ENCODE data around the gene PAX8. TPM values are rescaled to one million over a fixed set of nuclear protein-coding genes. Genes with fewer than 3 reads are reported as not detected.

PAX8 gene
- total and polyA plus RNA-seq, 10 of the 15 experiments (the other 5 are each of a cell fraction or from before 2014, with no cell fraction given): 0.16 to 2.5 (median 0.97) TPM

- TF ChIP-seq RBBP5 (conservative IDR thresholded peaks at IDR 0.05) (no peak), IKZF1 (conservative IDR thresholded peaks at IDR 0.05) (peak; percentile 79), NR2C1 (IDR thresholded peaks at IDR 0.05) (no peak), TBL1XR1 (IDR thresholded peaks at IDR 0.05; ENCODE audit: low read depth, low read length) (peak; percentile 88; the same call in 1 of the 2 replicates), SMARCA5 (IDR thresholded peaks at IDR 0.05) (0 out of 2 replicates have a peak, but pooled peaks have one; percentile 34), KDM1A (IDR thresholded peaks at IDR 0.05; ENCODE audit: borderline replicate concordance) (no peak), FOXM1 (IDR thresholded peaks at IDR 0.05; ENCODE audit: low read depth, low read length) (peak; percentile 81), HSF1 (IDR thresholded peaks at IDR 0.05; ENCODE audit: low read depth, low read length) (no peak), PRDM15 (CRISPR knock-in tag; IDR thresholded peaks at IDR 0.05) (no peak), CBFB (IDR thresholded peaks at IDR 0.05; ENCODE audit: low read depth) (peak; percentile 96; the same call in 1 of the 2 replicates), CTCF (IDR thresholded peaks at IDR 0.05 in 2 of 3, conservative IDR thresholded peaks at IDR 0.05 in 1 of 3; ENCODE audit: control insufficient read depth in 2 of 3, extremely low read depth in 1 of 3, insufficient read depth in 1 of 3, low read depth in 3 of 3, low read length in 3 of 3) (no peak), NFIC (IDR thresholded peaks at IDR 0.05; ENCODE audit: low read depth, low read length) (peak; percentile 89), E2F4 (IDR thresholded peaks at IDR 0.05; ENCODE audit: low read depth, low read length) (no peak), ELK1 (IDR thresholded peaks at IDR 0.05; ENCODE audit: low read depth, low read length) (0 out of 2 replicates have a peak, but pooled peaks have one; percentile 44), ZNF384 (IDR thresholded peaks at IDR 0.05; ENCODE audit: borderline replicate concordance, low read depth, low read length) (0 out of 2 replicates have a peak, but pooled peaks have one; percentile 17), ZBTB4 (CRISPR knock-in tag; IDR thresholded peaks at IDR 0.05) (no peak), TCF12 (IDR thresholded peaks at IDR 0.05; ENCODE audit: low read depth, low read length) (peak; percentile 79)
Observed at GRCh38 chr2:113175042-113175628, 103.6 kb downstream of the PAX8 start (continued).

All from GM12878 (cell line).